ENCODE measurements around the gene STRN4. TPM values are rescaled to one million over a fixed set of nuclear protein-coding genes. Genes with fewer than 3 reads are reported as not detected.
A peak's percentile ranks its signal among the peaks of the same experiment; 100 is the strongest.
"Not testable (repeated sequence)": the region's sequence is repeated elsewhere in the genome, so short reads cannot be mapped to it uniquely, and the experiment has no call there.

Gene STRN4
- total RNA-seq, 1 experiment from 2014 or later: 151 TPM

GRCh38 chr19:46766569-46767317 is 20.5 kb upstream of the STRN4 start:
- H3K27ac Mint-ChIP-seq (ENCODE audit: unreplicated experiment): no peak overlapping the region
- DNase-seq: peak; percentile 57
- peaks cover 11% of the 10 kb centered on the region for H3K36me3 Mint-ChIP-seq (ENCODE audit: insufficient read depth, unreplicated experiment)
- TF ChIP-seq, protein P1, sequence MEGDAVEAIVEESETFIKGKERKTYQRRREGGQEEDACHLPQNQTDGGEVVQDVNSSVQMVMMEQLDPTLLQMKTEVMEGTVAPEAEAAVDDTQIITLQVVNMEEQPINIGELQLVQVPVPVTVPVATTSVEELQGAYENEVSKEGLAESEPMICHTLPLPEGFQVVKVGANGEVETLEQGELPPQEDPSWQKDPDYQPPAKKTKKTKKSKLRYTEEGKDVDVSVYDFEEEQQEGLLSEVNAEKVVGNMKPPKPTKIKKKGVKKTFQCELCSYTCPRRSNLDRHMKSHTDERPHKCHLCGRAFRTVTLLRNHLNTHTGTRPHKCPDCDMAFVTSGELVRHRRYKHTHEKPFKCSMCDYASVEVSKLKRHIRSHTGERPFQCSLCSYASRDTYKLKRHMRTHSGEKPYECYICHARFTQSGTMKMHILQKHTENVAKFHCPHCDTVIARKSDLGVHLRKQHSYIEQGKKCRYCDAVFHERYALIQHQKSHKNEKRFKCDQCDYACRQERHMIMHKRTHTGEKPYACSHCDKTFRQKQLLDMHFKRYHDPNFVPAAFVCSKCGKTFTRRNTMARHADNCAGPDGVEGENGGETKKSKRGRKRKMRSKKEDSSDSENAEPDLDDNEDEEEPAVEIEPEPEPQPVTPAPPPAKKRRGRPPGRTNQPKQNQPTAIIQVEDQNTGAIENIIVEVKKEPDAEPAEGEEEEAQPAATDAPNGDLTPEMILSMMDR (IDR thresholded peaks at IDR 0.05; ENCODE audit: unreplicated experiment): peak; percentile 87
- H3K4me1 Mint-ChIP-seq (ENCODE audit: low read depth, unreplicated experiment): peaks cover 29% of the 10 kb centered on the region
- CTCF ChIA-PET: interaction anchor here (0.6 to 1.2 kb wide), 6 partner anchors 9 to 76 kb away, joined by 3 to 9 read pairs (median 3); no protein-coding TSS in a partner anchor
- no peaks in the 10 kb centered on the region for H3K27me3 Mint-ChIP-seq (ENCODE audit: unreplicated experiment)
- H3K4me3 Mint-ChIP-seq (ENCODE audit: low read depth, unreplicated experiment): no peak overlapping the region
- intact Hi-C loops (cut with micrococcal nuclease; ENCODE audit: unreplicated experiment): no loop called here
- BruUV-seq (replicated peaks): no TSS peak
- no peaks in the 10 kb centered on the region for H3K9me3 Mint-ChIP-seq (ENCODE audit: low read depth, unreplicated experiment)

GRCh38 chr19:46764817-46765291 is 18.6 kb upstream of the STRN4 start:
- TF ChIP-seq, protein P1 (IDR thresholded peaks at IDR 0.05; ENCODE audit: unreplicated experiment): no peak
- intact Hi-C loops (cut with micrococcal nuclease; ENCODE audit: unreplicated experiment): no loop called here
- Mint-ChIP-seq H3K9me3 (ENCODE audit: low read depth, unreplicated experiment) (no peaks in the 10 kb centered on the region), H3K27me3 (ENCODE audit: unreplicated experiment) (no peaks in the 10 kb centered on the region), H3K36me3 (ENCODE audit: insufficient read depth, unreplicated experiment) (no peaks in the 10 kb centered on the region), H3K4me1 (ENCODE audit: low read depth, unreplicated experiment) (peaks cover 20% of the 10 kb centered on the region), H3K27ac (ENCODE audit: unreplicated experiment) (no peak overlapping the region), H3K4me3 (ENCODE audit: low read depth, unreplicated experiment) (no peak overlapping the region)
- BruUV-seq (replicated peaks): no TSS peak
- peak; percentile 68 for DNase-seq
- CTCF ChIA-PET: interaction anchor here (0.7 to 1.9 kb wide), 9 partner anchors 11 to 126 kb away, joined by 3 to 14 read pairs (median 4); partner anchors contain the start of genes FKRP and SLC1A5

DNA sequence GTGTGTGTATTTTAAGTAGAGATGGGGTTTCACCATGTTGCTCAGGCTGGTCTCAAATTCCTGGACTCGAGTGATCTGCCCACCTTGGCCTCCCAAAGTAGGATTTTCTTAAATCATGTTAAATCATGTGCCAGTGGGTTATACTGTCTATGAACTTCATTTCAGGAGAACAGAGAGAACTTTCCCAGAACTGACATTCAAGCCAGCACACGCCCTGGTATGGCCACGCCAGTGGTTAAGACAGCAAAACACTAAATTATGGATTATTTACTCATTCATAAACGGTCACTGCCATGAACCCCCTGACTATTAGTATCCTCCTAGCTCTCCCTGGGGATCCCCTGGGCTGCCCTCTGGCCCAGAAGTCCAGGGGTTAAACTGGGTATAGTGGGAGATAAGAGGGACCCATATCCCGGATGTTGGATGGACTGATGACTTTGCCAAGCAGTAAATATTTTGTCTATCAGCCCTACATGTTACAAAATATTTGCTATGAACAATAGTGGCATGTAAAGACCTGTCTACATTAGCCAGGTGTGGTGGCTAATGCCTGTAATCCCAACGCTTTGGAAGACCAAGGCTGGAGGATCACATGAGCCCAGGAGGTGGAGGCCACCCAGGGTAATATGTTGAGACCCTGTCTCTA is 16.1 kb upstream of the STRN4 start:
- DNase-seq: no peak
- H3K27me3 Mint-ChIP-seq (ENCODE audit: unreplicated experiment): no peaks in the 10 kb centered on the region
- CTCF ChIA-PET: no interaction called here
- intact Hi-C loops (cut with micrococcal nuclease; ENCODE audit: unreplicated experiment): no loop called here
- peaks cover 10% of the 10 kb centered on the region for H3K4me1 Mint-ChIP-seq (ENCODE audit: low read depth, unreplicated experiment)
- no peaks in the 10 kb centered on the region for H3K9me3 Mint-ChIP-seq (ENCODE audit: low read depth, unreplicated experiment)
- no peak overlapping the region for H3K4me3 Mint-ChIP-seq (ENCODE audit: low read depth, unreplicated experiment)
- no TSS peak for BruUV-seq (replicated peaks)
- H3K36me3 Mint-ChIP-seq (ENCODE audit: insufficient read depth, unreplicated experiment): peaks cover 5% of the 10 kb centered on the region
- H3K27ac Mint-ChIP-seq (ENCODE audit: unreplicated experiment): no peak overlapping the region
- TF ChIP-seq, protein P1 (IDR thresholded peaks at IDR 0.05; ENCODE audit: unreplicated experiment): no peak

GRCh38 chr19:46761418-46761831 is 15.2 kb upstream of the STRN4 start:
- no TSS peak for BruUV-seq (replicated peaks)
- DNase-seq: no peak
- no peaks in the 10 kb centered on the region for H3K9me3 Mint-ChIP-seq (ENCODE audit: low read depth, unreplicated experiment)
- CTCF ChIA-PET: no interaction called here
- peaks cover 10% of the 10 kb centered on the region for H3K4me1 Mint-ChIP-seq (ENCODE audit: low read depth, unreplicated experiment)
- intact Hi-C loops (cut with micrococcal nuclease; ENCODE audit: unreplicated experiment): no loop called here
- H3K4me3 Mint-ChIP-seq (ENCODE audit: low read depth, unreplicated experiment): no peak overlapping the region
- TF ChIP-seq, protein P1 (IDR thresholded peaks at IDR 0.05; ENCODE audit: unreplicated experiment): no peak
- no peaks in the 10 kb centered on the region for H3K27me3 Mint-ChIP-seq (ENCODE audit: unreplicated experiment)
- peaks cover 13% of the 10 kb centered on the region for H3K36me3 Mint-ChIP-seq (ENCODE audit: insufficient read depth, unreplicated experiment)
- no peak overlapping the region for H3K27ac Mint-ChIP-seq (ENCODE audit: unreplicated experiment)

DNA sequence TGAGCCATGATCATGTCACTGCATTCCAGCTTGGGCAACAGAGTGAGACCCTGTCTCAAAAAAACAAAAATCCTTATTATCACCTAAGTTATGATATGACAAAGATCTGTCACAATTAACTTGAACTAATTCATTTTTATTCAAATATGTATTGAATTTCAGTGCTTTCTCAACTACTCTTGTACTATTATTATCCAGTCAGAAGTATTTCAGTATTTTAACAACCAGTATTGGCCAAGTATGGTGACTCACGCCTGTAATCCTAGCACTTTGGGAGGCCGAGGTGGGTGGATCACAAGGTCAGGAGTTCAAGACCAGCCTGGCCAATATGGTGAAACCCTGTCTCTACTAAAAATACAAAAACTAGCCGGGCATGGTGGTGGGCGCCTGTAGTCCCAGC is 14.6 kb upstream of the STRN4 start:
- not testable (repeated sequence) for H3K27ac Mint-ChIP-seq (ENCODE audit: unreplicated experiment)

More for the DNA sequence above, 14.6 kb upstream of the STRN4 start:
- H3K36me3 Mint-ChIP-seq (ENCODE audit: insufficient read depth, unreplicated experiment): peaks cover 13% of the 10 kb centered on the region
- H3K27me3 Mint-ChIP-seq (ENCODE audit: unreplicated experiment); H3K4me3 Mint-ChIP-seq (ENCODE audit: low read depth, unreplicated experiment); intact Hi-C loops (cut with micrococcal nuclease; ENCODE audit: unreplicated experiment); BruUV-seq (replicated peaks); DNase-seq; H3K4me1 Mint-ChIP-seq (ENCODE audit: low read depth, unreplicated experiment); H3K9me3 Mint-ChIP-seq (ENCODE audit: low read depth, unreplicated experiment): not testable (repeated sequence)
- CTCF ChIA-PET: interaction anchor here (1.2 kb wide), 1 partner anchor 9 kb away, joined by 3 read pairs; no protein-coding TSS in a partner anchor
